Measurements from ENCODE around the gene GUCY2D.
A peak's percentile ranks its signal among the peaks of the same experiment; 100 is the strongest.

Gene GUCY2D

DNA sequence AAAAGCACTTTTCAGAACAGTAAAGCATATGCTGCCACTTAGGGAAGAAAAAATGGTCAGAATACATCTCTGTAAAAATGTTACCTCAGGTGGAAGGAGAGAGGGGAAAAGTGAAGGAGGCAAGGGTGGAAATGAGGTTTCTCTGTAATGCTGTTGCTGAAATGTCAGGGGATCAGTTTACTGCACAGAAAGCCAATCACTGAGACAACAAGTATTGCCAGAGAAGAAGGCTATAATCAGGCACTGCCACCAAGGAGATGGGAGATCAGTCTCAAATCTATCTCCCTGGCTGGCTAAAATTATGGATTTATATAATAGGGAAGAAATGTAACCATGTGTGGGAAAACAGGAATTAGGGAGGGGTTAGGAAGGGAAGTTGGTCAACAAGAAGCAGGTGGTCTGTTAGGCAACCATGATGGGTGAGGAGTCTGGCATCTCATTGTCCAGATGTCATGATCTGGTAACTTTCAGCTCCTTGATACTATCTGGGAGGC, 27.7 kb upstream of the GUCY2D start:
- H3K9me3 ChIP-seq (ENCODE audit: insufficient read depth, low read depth, low read length): peaks cover 13% of the 10 kb centered on the region; the same call in 1 of the 2 replicates
- H3K27me3 ChIP-seq (ENCODE audit: insufficient read depth, low read length): no peaks in the 10 kb centered on the region
- H3K4me1 ChIP-seq (ENCODE audit: insufficient read depth, low read length): no peaks in the 10 kb centered on the region
- H3K4me3 ChIP-seq (ENCODE audit: low read length): no peak overlapping the region
- H3K36me3 ChIP-seq (ENCODE audit: insufficient read depth, low read depth, low read length): no peaks in the 10 kb centered on the region
- no peak overlapping the region for H3K27ac ChIP-seq (ENCODE audit: low read length)
- H3K9ac ChIP-seq (ENCODE audit: low read depth, low read length): no peak overlapping the region

- no peak overlapping the region for H3K4me3 ChIP-seq (ENCODE audit: low read length)
- no peak overlapping the region for H3K9ac ChIP-seq (ENCODE audit: low read depth, low read length)
- peaks cover 13% of the 10 kb centered on the region; the same call in 1 of the 2 replicates for H3K9me3 ChIP-seq (ENCODE audit: insufficient read depth, low read depth, low read length)
- H3K4me1 ChIP-seq (ENCODE audit: insufficient read depth, low read length): no peaks in the 10 kb centered on the region
- H3K36me3 ChIP-seq (ENCODE audit: insufficient read depth, low read depth, low read length): no peaks in the 10 kb centered on the region
- no peaks in the 10 kb centered on the region for H3K27me3 ChIP-seq (ENCODE audit: insufficient read depth, low read length)
- H3K27ac ChIP-seq (ENCODE audit: low read length): no peak overlapping the region
Observed at GRCh38 chr17:7977039-7977438, 25.4 kb upstream of the GUCY2D start.

DNA sequence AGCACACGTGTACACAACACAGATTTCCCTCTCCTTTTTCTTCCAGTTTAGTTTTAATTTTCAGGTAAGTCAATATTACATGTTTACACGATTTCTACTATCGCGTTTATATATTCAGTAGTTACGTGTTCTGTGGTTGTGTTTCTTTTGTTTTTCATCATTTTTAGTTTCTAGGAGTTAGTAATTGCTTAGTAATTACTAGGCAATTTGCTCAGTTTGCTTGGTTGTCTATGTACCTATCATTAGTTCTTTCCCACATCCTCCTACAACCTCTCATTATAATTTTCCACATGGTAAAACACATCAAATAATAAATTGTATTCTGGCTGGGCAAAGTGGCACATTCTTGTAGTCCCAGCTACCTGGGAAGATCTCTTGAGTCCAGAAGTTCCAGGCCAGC, 24.6 kb upstream of the GUCY2D start:
- Histone ChIP-seq H3K9ac (ENCODE audit: low read depth, low read length) (no peak overlapping the region), H3K4me3 (ENCODE audit: low read length) (no peak overlapping the region), H3K9me3 (ENCODE audit: insufficient read depth, low read depth, low read length) (peaks cover 13% of the 10 kb centered on the region; the same call in 1 of the 2 replicates), H3K27me3 (ENCODE audit: insufficient read depth, low read length) (no peaks in the 10 kb centered on the region), H3K4me1 (ENCODE audit: insufficient read depth, low read length) (no peaks in the 10 kb centered on the region), H3K36me3 (ENCODE audit: insufficient read depth, low read depth, low read length) (no peaks in the 10 kb centered on the region), H3K27ac (ENCODE audit: low read length) (no peak overlapping the region)

DNA sequence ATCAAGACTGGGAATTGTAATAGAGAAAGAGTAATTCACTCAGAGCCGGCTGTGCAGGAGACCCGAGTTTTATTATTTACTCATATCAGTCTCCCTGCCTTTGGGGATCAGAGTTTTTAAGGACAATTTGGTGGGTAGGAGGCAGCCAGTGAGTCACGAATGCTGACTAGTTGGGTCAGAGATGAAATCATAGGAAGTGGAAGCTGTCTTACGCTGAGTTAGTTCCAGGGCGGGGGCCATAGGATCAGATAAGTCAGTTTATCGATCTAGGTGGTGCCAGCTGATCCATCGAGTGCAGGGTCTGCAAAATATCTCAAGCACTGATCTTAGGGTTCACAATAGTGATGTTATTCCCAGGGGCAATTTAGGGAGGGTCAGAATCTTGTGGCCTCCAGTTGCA, 20.2 kb upstream of the GUCY2D start:
- Histone ChIP-seq H3K4me1 (ENCODE audit: insufficient read depth, low read length) (no peaks in the 10 kb centered on the region), H3K27ac (ENCODE audit: low read length) (no peak overlapping the region), H3K27me3 (ENCODE audit: insufficient read depth, low read length) (no peaks in the 10 kb centered on the region; the same call in 1 of the 2 replicates), H3K36me3 (ENCODE audit: insufficient read depth, low read depth, low read length) (no peaks in the 10 kb centered on the region), H3K9ac (ENCODE audit: low read depth, low read length) (no peak overlapping the region), H3K4me3 (ENCODE audit: low read length) (no peak overlapping the region), H3K9me3 (ENCODE audit: insufficient read depth, low read depth, low read length) (no peaks in the 10 kb centered on the region)

- no peak overlapping the region for H3K4me3 ChIP-seq (ENCODE audit: low read length)
- H3K27ac ChIP-seq (ENCODE audit: low read length): no peak overlapping the region
- no peaks in the 10 kb centered on the region for H3K4me1 ChIP-seq (ENCODE audit: insufficient read depth, low read length)
- no peaks in the 10 kb centered on the region for H3K9me3 ChIP-seq (ENCODE audit: insufficient read depth, low read depth, low read length)
- no peak overlapping the region for H3K9ac ChIP-seq (ENCODE audit: low read depth, low read length)
- no peaks in the 10 kb centered on the region; the same call in 1 of the 2 replicates for H3K27me3 ChIP-seq (ENCODE audit: insufficient read depth, low read length)
- H3K36me3 ChIP-seq (ENCODE audit: insufficient read depth, low read depth, low read length): no peaks in the 10 kb centered on the region
Observed at GRCh38 chr17:7982666-7983065, 19.7 kb upstream of the GUCY2D start.

- Histone ChIP-seq H3K27ac (ENCODE audit: low read length) (no peak overlapping the region), H3K4me3 (ENCODE audit: low read length) (no peak overlapping the region), H3K36me3 (ENCODE audit: insufficient read depth, low read depth, low read length) (no peaks in the 10 kb centered on the region), H3K9me3 (ENCODE audit: insufficient read depth, low read depth, low read length) (no peaks in the 10 kb centered on the region), H3K27me3 (ENCODE audit: insufficient read depth, low read length) (peaks cover 13% of the 10 kb centered on the region), H3K9ac (ENCODE audit: low read depth, low read length) (no peak overlapping the region), H3K4me1 (ENCODE audit: insufficient read depth, low read length) (no peaks in the 10 kb centered on the region)
Observed at GRCh38 chr17:7984904-7985303, 17.5 kb upstream of the GUCY2D start.

DNA sequence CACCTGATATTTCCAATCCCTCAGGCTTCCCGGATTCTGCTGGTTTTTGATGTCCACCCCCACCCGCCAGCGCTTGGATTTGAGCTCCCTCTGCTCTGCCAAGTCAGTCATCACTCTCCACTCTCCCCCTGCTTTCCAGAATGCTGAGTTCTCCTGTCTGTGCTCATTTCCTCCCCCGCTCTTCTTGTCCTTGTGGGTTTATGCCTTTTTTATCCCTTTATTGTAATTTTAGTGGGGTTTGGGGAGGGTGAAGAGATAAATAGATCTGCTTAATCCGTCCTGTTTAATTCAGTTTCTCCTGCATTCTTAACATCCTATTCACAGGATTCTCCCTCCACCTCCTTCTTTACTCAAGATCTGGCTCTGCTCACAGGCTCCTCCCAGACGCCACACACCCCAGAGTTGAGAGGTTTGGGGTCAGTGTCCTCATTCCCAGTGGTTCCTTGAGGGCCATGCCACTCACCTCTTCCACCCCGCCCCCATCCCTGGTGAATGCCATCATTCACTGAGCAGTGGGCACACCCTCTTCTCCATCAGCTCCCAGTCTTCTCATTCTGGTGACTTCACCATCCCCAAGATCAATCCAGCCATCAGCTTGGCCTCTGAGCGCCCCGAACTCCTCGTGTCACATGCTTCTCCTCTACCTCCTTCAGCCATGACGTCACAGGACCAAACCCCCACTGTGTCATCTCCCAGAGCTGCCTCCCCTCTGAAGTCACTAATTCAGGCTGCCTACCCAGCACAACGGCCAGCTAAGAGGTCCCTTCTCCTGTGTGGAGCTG, 15.1 kb upstream of the GUCY2D start:
- no peak overlapping the region for H3K9ac ChIP-seq (ENCODE audit: low read depth, low read length)
- no peaks in the 10 kb centered on the region for H3K36me3 ChIP-seq (ENCODE audit: insufficient read depth, low read depth, low read length)
- H3K4me1 ChIP-seq (ENCODE audit: insufficient read depth, low read length): no peaks in the 10 kb centered on the region
- no peak overlapping the region for H3K27ac ChIP-seq (ENCODE audit: low read length)
- no peaks in the 10 kb centered on the region for H3K9me3 ChIP-seq (ENCODE audit: insufficient read depth, low read depth, low read length)
- H3K4me3 ChIP-seq (ENCODE audit: low read length): no peak overlapping the region
- H3K27me3 ChIP-seq (ENCODE audit: insufficient read depth, low read length): peaks cover 17% of the 10 kb centered on the region

- no peaks in the 10 kb centered on the region for H3K4me1 ChIP-seq (ENCODE audit: insufficient read depth, low read length)
- no peak overlapping the region for H3K4me3 ChIP-seq (ENCODE audit: low read length)
- no peak overlapping the region for H3K27ac ChIP-seq (ENCODE audit: low read length)
- peaks cover 17% of the 10 kb centered on the region for H3K27me3 ChIP-seq (ENCODE audit: insufficient read depth, low read length)
- H3K9ac ChIP-seq (ENCODE audit: low read depth, low read length): no peak overlapping the region
- no peaks in the 10 kb centered on the region for H3K36me3 ChIP-seq (ENCODE audit: insufficient read depth, low read depth, low read length)
- no peaks in the 10 kb centered on the region for H3K9me3 ChIP-seq (ENCODE audit: insufficient read depth, low read depth, low read length)
Observed at GRCh38 chr17:7988750-7989178, 13.7 kb upstream of the GUCY2D start.

DNA sequence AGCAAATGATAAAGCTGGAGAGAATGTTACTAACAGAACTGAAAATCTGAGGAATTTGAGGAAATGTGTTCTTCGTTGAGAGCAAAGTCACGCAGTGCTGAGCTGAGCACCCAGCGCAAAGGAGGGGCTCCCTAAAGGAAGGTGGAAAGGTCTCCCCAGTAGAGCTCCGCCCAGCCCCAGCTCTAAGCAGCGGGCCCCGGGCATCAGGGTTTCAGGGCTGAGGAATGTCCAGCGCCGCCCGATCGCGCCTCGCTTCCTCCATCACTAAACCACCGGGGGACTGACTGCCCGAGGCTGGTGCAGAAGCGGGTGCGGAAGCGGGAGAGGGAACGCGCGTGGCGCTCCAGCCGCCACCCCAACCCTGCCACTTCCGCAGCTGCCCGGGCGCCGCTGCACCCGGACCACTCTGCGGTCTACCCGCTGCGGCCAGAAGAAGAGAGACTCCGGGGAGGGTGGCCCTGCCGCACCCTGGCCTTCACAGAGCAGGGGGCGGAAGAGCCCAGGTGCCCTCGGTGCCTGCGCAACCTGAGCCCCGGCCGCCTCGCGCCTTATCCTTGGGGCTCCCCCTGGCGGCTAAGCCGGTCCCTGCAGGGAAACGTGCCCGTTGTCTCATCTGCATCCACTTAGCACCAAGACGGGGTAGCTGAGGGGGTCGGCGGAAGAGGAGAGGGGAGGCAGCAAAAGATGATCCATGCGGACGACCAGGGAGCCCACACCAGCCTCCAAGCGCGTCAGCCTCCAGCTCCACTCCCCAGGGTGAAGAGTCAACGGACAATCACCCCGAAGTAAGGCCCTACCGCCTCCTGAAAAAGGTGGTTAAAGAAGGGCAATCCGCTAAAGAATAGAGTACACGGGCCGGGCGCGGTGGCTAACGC, 12.4 kb upstream of the GUCY2D start:
- peak overlapping the region; percentile 66 for H3K4me3 ChIP-seq (ENCODE audit: low read length)
- no peaks in the 10 kb centered on the region for H3K4me1 ChIP-seq (ENCODE audit: insufficient read depth, low read length)
- peak overlapping the region; percentile 40; the same call in 1 of the 2 replicates for H3K9ac ChIP-seq (ENCODE audit: low read depth, low read length)
- H3K27me3 ChIP-seq (ENCODE audit: insufficient read depth, low read length): peaks cover 17% of the 10 kb centered on the region
- no peaks in the 10 kb centered on the region for H3K9me3 ChIP-seq (ENCODE audit: insufficient read depth, low read depth, low read length)
- H3K36me3 ChIP-seq (ENCODE audit: insufficient read depth, low read depth, low read length): no peaks in the 10 kb centered on the region
- H3K27ac ChIP-seq (ENCODE audit: low read length): no peak overlapping the region

DNA sequence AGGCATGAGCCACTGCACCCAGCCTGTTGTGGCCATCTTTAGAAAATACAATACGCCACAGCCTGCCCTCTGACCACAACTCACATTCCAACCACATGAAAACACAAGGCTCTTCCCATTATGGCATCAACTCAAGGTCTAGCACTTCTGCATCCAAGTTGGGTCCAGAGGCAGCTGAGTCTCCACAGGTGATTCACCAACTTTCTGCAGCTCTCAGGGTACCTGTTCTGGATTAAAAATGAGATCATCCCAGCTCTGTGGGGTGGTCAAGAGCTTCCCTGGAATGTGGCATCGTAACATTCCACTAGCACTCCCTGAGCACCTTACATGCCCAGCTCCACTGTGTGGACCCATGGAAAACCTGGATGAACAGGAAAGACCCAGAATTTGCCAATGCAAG, 9.9 kb upstream of the GUCY2D start:
- no peak overlapping the region for H3K27ac ChIP-seq (ENCODE audit: low read length)
- no peak overlapping the region for H3K4me3 ChIP-seq (ENCODE audit: low read length)
- H3K27me3 ChIP-seq (ENCODE audit: insufficient read depth, low read length): peaks cover 17% of the 10 kb centered on the region
- no peaks in the 10 kb centered on the region for H3K36me3 ChIP-seq (ENCODE audit: insufficient read depth, low read depth, low read length)
- H3K4me1 ChIP-seq (ENCODE audit: insufficient read depth, low read length): no peaks in the 10 kb centered on the region
- H3K9me3 ChIP-seq (ENCODE audit: insufficient read depth, low read depth, low read length): no peaks in the 10 kb centered on the region
- no peak overlapping the region for H3K9ac ChIP-seq (ENCODE audit: low read depth, low read length)

DNA sequence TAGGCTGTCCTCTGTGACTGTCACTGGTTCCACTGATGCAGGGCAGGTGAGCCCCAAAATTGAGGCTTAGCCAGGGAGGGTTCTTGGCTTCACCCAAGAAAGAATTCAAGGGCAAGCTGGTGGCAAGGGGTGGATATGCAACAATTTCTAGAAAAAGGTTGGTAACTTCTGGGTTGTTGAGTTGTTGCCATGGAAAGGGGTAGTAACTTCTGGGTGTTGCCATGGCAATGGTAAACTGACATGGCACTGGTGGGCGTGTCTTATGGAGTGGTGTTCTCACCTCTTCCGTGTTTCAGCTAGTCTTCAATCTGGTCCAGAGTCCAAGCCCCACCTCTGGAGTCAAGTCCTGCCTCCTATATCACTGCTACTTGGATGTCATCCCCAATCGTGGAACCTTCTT, 9.5 kb upstream of the GUCY2D start:
- no peak overlapping the region for H3K9ac ChIP-seq (ENCODE audit: low read depth, low read length)
- H3K36me3 ChIP-seq (ENCODE audit: insufficient read depth, low read depth, low read length): no peaks in the 10 kb centered on the region
- no peaks in the 10 kb centered on the region for H3K9me3 ChIP-seq (ENCODE audit: insufficient read depth, low read depth, low read length)
- H3K4me3 ChIP-seq (ENCODE audit: low read length): no peak overlapping the region
- no peak overlapping the region for H3K27ac ChIP-seq (ENCODE audit: low read length)
- H3K4me1 ChIP-seq (ENCODE audit: insufficient read depth, low read length): no peaks in the 10 kb centered on the region
- peaks cover 17% of the 10 kb centered on the region for H3K27me3 ChIP-seq (ENCODE audit: insufficient read depth, low read length)
